Endothelial cell (in vitro differentiated cells): ENCODE data around the gene FOXL1. TPM values are rescaled to one million over a fixed set of nuclear protein-coding genes. Genes with fewer than 3 reads are reported as not detected.
"Not testable (repeated sequence)": the region's sequence is repeated elsewhere in the genome, so short reads cannot be mapped to it uniquely, and the experiment has no call there.

Experiments used
- DNase-seq: peaks from one replicate; pipeline ENCODE4 v3.0.0; 2021; ENCODE audit warnings: low spot score
- H3K27ac Mint-ChIP-seq: one replicate; pipeline ENCODE4 v1.8.0; 2021; ENCODE audit warnings: mixed read lengths, inconsistent platforms; ENCODE audit not compliant: unreplicated experiment
- H3K27me3 Mint-ChIP-seq: one replicate; pipeline ENCODE4 v1.8.0; 2021; ENCODE audit warnings: mild to moderate bottlenecking, moderate library complexity, mixed read lengths, inconsistent platforms; ENCODE audit not compliant: unreplicated experiment
- H3K36me3 Mint-ChIP-seq: one replicate; pipeline ENCODE4 v1.8.0; 2021; ENCODE audit warnings: mild to moderate bottlenecking, low read depth, mixed read lengths, inconsistent platforms; ENCODE audit not compliant: unreplicated experiment
- H3K4me1 Mint-ChIP-seq: one replicate; pipeline ENCODE4 v1.8.0; 2021; ENCODE audit warnings: mild to moderate bottlenecking, mixed read lengths, inconsistent platforms; ENCODE audit not compliant: unreplicated experiment
- H3K4me3 Mint-ChIP-seq: one replicate; pipeline ENCODE4 v1.8.0; 2021; ENCODE audit warnings: mild to moderate bottlenecking, mixed read lengths, inconsistent platforms; ENCODE audit not compliant: unreplicated experiment
- H3K9me3 Mint-ChIP-seq: one replicate; pipeline ENCODE4 v1.8.0; 2021; ENCODE audit warnings: mixed read lengths, inconsistent platforms; ENCODE audit not compliant: unreplicated experiment
- CTCF ChIP-seq: fragments of 200-600 bp; sonication (generic); IDR thresholded peaks from one replicate; pipeline ENCODE4 v1.5.0; 2021; ENCODE audit warnings: antibody characterized with exemption; ENCODE audit not compliant: unreplicated experiment
- total RNA-seq: library from RNA; stranded (reverse); fragmentation: NEBNext Ultra II Directional; extraction: Animal tissue kit (Norgen Biotek cat#: 25700); gene quantifications from one replicate; pipeline ENCODE4 v1.2.1, GENCODE V29; 2021; ENCODE audit not compliant: unreplicated experiment

FOXL1 gene
- total RNA-seq, 1 donor from 2014 or later: 3.4 TPM

GRCh38 chr16:86585821-86586611 lies 7.7 kb downstream of the FOXL1 start:
- no peak for DNase-seq
- Mint-ChIP-seq H3K4me3 (no peak overlapping the region), H3K36me3 (no peaks in the 10 kb centered on the region), H3K27ac (no peak overlapping the region), H3K4me1 (peaks cover 3% of the 10 kb centered on the region), H3K9me3 (no peaks in the 10 kb centered on the region), H3K27me3 (peaks cover 5% of the 10 kb centered on the region)
- TF ChIP-seq CTCF: no peak

GRCh38 chr16:86587487-86587886 lies 9.1 kb downstream of the FOXL1 start:
- Mint-ChIP-seq H3K9me3 (no peaks in the 10 kb centered on the region), H3K4me1 (peaks cover 11% of the 10 kb centered on the region), H3K27me3 (peaks cover 3% of the 10 kb centered on the region), H3K27ac (no peak overlapping the region), H3K36me3 (peaks cover 5% of the 10 kb centered on the region), H3K4me3 (no peak overlapping the region)
- no peak for DNase-seq
- no peak for TF ChIP-seq CTCF

GRCh38 chr16:86587955-86588354 lies 9.6 kb downstream of the FOXL1 start:
- not testable (repeated sequence) for H3K27ac Mint-ChIP-seq, H3K4me3 Mint-ChIP-seq
- H3K4me1 Mint-ChIP-seq: peaks cover 15% of the 10 kb centered on the region

GRCh38 chr16:86590501-86591144 lies 12.3 kb downstream of the FOXL1 start:
- Mint-ChIP-seq H3K9me3 (no peaks in the 10 kb centered on the region), H3K36me3 (peaks cover 5% of the 10 kb centered on the region), H3K4me3 (no peak overlapping the region), H3K27me3 (peaks cover 5% of the 10 kb centered on the region), H3K27ac (no peak overlapping the region), H3K4me1 (peaks cover 30% of the 10 kb centered on the region)
- no peak for TF ChIP-seq CTCF
- DNase-seq: no peak

More at GRCh38 chr16:86587955-86588354, 9.6 kb downstream of the FOXL1 start:
- H3K36me3 Mint-ChIP-seq, H3K9me3 Mint-ChIP-seq, DNase-seq, H3K27me3 Mint-ChIP-seq: not testable (repeated sequence)

- TF ChIP-seq CTCF: no peak
- H3K9me3 Mint-ChIP-seq: no peaks in the 10 kb centered on the region
- no peak for DNase-seq
- peaks cover 30% of the 10 kb centered on the region for H3K4me1 Mint-ChIP-seq
- H3K27me3 Mint-ChIP-seq: peaks cover 5% of the 10 kb centered on the region
- H3K36me3 Mint-ChIP-seq: peaks cover 5% of the 10 kb centered on the region
- no peak overlapping the region for H3K4me3 Mint-ChIP-seq
- no peak overlapping the region for H3K27ac Mint-ChIP-seq
Observed at GRCh38 chr16:86591270-86591669, 12.9 kb downstream of the FOXL1 start.
